HCT116 (cell line): ENCODE results near the gene GLS2.

ENCODE experiments used
- CBX3 ChIP-seq: IDR thresholded peaks from 2 replicates; pipeline ENCODE4 v1.6.1; 2012; ENCODE audit warnings: low read depth
- CTCF ChIP-seq, 3 experiments: fragments of 200-600 bp in 1 of 3; sonication (generic) in 1 of 3; IDR thresholded peaks in 2 of 3; conservative IDR thresholded peaks in 1 of 3; 2 replicates each; pipeline ENCODE4 v1.5.1; 2012 to 2017; ENCODE audit warnings: low read depth in 2 of 3, low read length in 2 of 3, antibody characterized with exemption in 1 of 3, borderline replicate concordance in 1 of 3, control low read depth in 1 of 3, mild to moderate bottlenecking in 1 of 3, mixed read lengths in 1 of 3, mixed run types in 1 of 3, moderate library complexity in 1 of 3; ENCODE audit not compliant: insufficient read depth in 1 of 3
- ELF1 ChIP-seq: IDR thresholded peaks from 2 replicates; pipeline ENCODE4 v1.6.1; 2012; ENCODE audit warnings: low read depth, borderline replicate concordance
- POLR2A ChIP-seq: IDR thresholded peaks from 2 replicates; pipeline ENCODE4 v1.7.0; 2011; ENCODE audit warnings: borderline replicate concordance; ENCODE audit not compliant: insufficient read depth, insufficient read length; ENCODE audit errors: extremely low read depth
- ZBTB33 ChIP-seq: IDR thresholded peaks from 2 replicates; pipeline ENCODE4 v1.6.1; 2011; ENCODE audit warnings: mild to moderate bottlenecking, low read length, moderate library complexity; ENCODE audit not compliant: insufficient replicate concordance; ENCODE audit errors: extremely low read depth
- ZNF274 ChIP-seq: fragments of 200-500 bp; sonication (Bioruptor generic); IDR thresholded peaks from 2 replicates; pipeline ENCODE4 v1.6.1; 2014; ENCODE audit warnings: mild to moderate bottlenecking, low read depth, low read length, inconsistent platforms

GRCh38 chr12:56487448-56488040 is 417 bp downstream of the GLS2 start:
- TF ChIP-seq CTCF (IDR thresholded peaks at IDR 0.05 in 2 of 3, conservative IDR thresholded peaks at IDR 0.05 in 1 of 3; ENCODE audit: borderline replicate concordance in 1 of 3, insufficient read depth in 1 of 3, low read depth in 2 of 3, low read length in 2 of 3) (no peak), POLR2A (no peak), ZBTB33 (no peak), ELF1 (no peak), CBX3 (no peak), ZNF274 (no peak)
